WI38 (cell line): Measurements from ENCODE around the gene HRH3.

ENCODE experiments used
- H3K4me3 ChIP-seq: 2 replicates; pipeline ENCODE4 v1.5.1; 2011; ENCODE audit warnings: low read depth, mild to moderate bottlenecking, control low read depth, low read length
- TF ChIP-seq, protein P1 (sequence below): IDR thresholded peaks from 2 replicates; pipeline ENCODE4 v1.5.1; 2012; ENCODE audit warnings: low read depth, mild to moderate bottlenecking, control low read depth, low read length

The HRH3 gene

DNA sequence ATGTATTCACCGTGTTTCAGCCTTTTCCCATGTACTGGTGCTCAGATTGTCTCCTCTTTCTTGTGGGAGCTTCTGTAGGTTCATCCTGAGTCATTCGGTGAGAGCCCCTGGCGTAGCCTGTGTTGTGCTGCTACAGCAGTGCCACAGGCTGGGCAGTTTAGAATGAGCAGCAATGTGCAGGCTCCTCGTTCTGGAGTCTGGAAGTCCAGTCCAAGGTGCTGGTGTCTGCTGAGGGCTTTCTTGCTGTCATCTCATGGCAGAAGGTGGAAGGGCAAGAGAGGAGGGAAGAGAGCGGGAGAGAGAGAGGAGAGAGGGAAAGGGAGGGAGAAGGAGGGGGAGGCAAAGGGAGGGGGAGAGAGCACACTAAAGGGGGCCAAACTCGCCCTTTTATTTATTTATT, 33.3 kb upstream of the HRH3 start:
- no peak overlapping the region for H3K4me3 ChIP-seq

DNA sequence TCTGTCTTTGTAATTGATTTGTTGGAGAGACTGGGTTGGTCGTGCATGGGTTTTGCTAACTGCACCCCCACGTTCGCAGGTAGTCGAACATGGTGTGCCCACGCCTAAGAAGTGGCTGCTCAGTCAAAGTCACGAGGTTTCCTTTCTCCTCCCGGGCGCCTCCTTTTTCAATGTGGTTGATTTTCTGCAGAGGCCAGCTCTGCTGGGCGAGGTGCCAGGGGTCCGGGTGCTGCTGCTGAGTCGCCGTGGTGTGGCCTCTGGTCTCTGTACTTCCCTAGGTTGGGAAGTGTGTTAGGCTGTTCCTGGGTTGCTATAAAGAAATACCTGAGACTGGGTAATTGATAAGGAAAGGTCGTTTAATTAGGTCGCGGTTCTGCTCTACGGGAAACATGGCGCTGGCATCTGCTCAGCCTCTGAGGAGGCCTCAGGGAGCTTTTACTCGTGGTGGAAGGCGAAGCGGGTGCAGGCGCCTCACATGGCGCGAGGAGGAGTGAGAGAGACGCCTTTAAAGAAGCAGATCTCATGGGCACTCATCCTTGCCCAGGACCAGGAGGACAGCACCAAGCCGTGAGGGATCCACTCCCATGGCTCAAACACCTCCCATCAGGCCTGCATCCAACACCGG, 32.4 kb upstream of the HRH3 start:
- TF ChIP-seq, protein P1, sequence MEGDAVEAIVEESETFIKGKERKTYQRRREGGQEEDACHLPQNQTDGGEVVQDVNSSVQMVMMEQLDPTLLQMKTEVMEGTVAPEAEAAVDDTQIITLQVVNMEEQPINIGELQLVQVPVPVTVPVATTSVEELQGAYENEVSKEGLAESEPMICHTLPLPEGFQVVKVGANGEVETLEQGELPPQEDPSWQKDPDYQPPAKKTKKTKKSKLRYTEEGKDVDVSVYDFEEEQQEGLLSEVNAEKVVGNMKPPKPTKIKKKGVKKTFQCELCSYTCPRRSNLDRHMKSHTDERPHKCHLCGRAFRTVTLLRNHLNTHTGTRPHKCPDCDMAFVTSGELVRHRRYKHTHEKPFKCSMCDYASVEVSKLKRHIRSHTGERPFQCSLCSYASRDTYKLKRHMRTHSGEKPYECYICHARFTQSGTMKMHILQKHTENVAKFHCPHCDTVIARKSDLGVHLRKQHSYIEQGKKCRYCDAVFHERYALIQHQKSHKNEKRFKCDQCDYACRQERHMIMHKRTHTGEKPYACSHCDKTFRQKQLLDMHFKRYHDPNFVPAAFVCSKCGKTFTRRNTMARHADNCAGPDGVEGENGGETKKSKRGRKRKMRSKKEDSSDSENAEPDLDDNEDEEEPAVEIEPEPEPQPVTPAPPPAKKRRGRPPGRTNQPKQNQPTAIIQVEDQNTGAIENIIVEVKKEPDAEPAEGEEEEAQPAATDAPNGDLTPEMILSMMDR, result no peak; the same call in 1 of the 2 replicates
- no peak overlapping the region for H3K4me3 ChIP-seq

More for the DNA sequence above, 33.3 kb upstream of the HRH3 start:
- TF ChIP-seq, protein P1, result no peak

DNA sequence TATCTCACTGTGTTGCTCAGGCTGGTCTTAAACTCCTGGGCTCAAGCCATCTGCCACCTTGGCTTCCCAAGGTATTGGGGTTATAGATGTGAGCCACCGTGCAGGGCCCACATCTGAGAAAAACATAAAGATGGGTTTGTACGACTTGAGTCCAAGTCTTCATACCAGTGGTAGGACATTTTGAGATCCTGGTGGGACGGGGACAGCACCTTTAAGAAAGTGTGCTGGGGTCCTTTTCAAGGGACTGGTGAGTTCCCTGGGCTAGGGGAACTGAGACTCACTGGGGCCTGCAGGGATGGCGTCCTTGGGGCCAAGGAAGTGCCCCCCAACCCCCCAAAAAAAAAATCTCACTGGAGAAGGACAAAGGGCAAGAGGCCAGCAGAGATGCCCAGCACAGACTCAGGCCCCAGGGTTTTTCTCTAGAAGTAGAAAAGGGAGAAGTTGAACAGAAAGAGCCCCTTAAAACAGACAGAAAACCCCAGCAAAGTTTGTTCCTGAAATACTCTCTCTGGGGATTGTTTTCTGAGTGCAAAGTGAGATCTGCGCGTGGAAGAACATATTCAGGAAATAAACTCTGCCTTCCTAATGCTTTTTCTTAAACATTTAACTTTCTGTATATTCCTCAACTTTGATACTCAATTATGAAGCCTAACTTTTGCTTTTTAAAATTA, 28.9 kb upstream of the HRH3 start:
- TF ChIP-seq, protein P1, result no peak
- no peak overlapping the region for H3K4me3 ChIP-seq

DNA sequence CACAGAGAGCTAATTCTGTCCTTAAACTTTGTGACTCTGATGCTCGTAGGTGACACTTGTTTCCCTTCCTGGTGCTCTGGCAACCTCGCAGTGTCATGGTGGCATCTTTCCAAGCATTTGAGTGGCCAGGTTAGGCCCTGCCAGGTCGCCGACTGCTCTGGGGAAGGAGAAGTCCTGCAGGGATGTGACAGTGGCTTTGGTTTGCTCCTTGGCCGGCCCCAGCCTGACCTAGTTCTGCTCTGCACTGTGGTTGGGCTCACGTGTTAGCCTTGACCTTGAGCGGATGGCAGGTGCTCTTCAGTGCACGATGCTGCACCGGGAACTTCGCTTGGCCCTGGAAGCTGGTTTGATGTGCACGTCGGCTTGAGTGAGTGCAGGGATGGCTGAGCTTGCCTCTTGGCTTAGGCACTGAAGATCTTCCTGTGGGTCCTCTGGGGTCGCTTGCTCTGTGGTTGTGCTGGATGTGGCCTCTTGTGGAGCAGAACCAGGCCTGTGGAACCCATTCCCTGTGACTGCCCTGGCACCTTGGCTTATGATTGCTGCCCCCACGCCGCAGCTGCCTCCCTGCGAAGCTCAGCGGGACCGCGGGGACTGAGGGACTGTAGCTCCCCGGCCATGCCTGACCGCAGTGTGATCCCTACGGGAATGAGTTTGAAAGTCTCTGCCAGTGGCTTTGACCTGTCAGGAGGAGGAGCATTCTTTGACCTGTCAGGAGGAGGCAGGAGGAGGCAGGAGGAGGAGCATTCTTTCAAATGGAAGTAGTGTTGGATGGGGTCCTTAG, 27.0 kb upstream of the HRH3 start:
- TF ChIP-seq, protein P1, result no peak
- H3K4me3 ChIP-seq, result no peak overlapping the region

DNA sequence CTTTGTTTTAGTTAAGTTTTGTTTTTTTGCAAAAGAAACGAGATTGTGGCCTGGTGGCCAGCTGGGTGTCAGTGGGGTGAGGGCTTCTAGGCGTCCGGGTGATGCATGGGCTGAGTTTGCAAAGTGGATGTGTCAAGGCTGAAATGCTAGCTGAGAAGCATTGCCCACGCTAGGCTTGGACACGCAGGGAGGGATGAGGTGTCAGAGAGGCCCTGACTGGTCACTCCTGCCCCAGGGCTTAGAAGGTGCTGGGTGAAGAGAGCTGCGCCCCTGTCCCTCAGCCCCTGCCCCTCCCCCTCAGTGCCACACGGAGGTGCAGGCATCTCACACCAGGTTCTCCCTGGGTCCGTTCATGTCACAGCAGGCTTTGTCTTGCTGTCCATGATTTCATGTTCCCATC, 26.4 kb upstream of the HRH3 start:
- TF ChIP-seq, protein P1, result no peak
- no peak overlapping the region for H3K4me3 ChIP-seq

DNA sequence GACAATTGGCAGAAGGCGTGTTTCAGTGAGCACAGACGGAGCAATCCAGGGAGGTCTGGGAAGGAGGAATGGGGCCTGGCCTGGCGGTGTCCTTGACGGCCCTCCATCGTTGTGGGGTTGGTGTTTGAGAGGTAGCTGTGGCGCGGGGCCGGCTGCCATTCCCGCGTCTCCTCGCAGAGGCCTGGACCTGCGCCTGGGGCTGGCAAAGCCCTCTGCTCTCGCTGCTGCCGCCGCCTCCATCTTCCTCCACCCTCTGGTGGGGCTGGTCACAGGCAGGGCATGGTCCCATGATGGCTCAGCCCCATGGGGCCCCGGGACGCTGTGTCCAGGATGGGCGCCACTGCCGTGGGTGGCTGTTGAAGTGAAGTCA, 25.8 kb upstream of the HRH3 start:
- TF ChIP-seq, protein P1, result no peak
- H3K4me3 ChIP-seq, result no peak overlapping the region

DNA sequence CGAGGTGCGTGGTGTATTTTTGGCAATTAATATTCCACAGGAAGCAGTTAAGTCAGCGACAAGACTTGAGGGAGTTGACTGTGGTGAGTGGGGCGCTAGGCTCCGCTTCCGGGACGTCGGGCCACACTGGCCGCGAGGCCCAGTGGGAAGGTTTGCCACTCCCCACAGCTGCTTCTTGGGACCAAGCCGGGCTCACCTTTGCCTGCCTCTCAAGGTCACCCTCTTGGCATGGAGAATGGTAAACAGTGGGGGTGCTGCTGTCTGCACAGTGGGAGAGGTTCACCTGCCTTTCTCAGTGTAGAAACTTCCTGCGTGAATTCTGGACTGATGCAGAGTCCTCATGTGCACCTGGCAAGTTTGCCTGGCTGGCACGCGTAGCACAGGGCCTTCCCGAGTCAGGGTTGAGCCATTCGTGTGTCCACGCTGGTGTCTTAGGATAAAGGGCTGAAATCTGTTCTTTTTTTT, 24.6 kb upstream of the HRH3 start:
- TF ChIP-seq, protein P1, result no peak
- H3K4me3 ChIP-seq, result no peak overlapping the region
